22Rv1 (cell line): Measurements from ENCODE around the gene AIFM1.

Experiments
- H3K27ac ChIP-seq: fragments of 450-650 bp; 2 replicates; pipeline ENCODE4 v1.5.1; 2017
- CTCF ChIP-seq: fragments of 450-650 bp; IDR thresholded peaks from 2 replicates; pipeline ENCODE4 v1.5.1; 2017; ENCODE audit warnings: mild to moderate bottlenecking
- ZFX ChIP-seq: fragments of 450-650 bp; IDR thresholded peaks from 2 replicates; pipeline ENCODE4 v1.6.1; 2017; ENCODE audit warnings: antibody characterized with exemption, borderline replicate concordance

AIFM1 gene

GRCh38 chrX:130136496-130136895 lies 29.1 kb downstream of the AIFM1 start:
- no peak for TF ChIP-seq CTCF
- TF ChIP-seq ZFX, result no peak
- H3K27ac ChIP-seq, result no peak overlapping the region

DNA sequence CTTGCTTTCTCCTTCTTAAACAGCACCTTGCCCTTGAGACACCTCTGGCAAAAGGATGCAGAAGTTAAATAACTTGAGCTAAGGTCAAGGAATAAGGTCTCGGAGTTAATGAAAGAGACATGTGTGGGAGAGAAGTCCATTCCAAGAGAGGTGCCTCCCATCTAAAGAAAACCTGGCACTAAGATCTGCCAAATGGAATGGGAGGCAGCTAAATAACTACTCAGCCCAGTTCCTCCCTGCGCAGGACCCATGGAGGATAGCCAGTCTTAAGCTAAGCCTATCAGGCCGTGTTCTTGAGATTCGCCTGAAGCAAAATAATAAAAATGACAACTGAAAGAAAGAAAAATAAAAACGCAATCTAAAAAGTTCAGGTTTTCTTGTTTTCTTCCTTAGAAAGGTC lies 34.7 kb downstream of the AIFM1 start:
- H3K27ac ChIP-seq, result no peak overlapping the region
- no peak for TF ChIP-seq ZFX
- no peak for TF ChIP-seq CTCF

DNA sequence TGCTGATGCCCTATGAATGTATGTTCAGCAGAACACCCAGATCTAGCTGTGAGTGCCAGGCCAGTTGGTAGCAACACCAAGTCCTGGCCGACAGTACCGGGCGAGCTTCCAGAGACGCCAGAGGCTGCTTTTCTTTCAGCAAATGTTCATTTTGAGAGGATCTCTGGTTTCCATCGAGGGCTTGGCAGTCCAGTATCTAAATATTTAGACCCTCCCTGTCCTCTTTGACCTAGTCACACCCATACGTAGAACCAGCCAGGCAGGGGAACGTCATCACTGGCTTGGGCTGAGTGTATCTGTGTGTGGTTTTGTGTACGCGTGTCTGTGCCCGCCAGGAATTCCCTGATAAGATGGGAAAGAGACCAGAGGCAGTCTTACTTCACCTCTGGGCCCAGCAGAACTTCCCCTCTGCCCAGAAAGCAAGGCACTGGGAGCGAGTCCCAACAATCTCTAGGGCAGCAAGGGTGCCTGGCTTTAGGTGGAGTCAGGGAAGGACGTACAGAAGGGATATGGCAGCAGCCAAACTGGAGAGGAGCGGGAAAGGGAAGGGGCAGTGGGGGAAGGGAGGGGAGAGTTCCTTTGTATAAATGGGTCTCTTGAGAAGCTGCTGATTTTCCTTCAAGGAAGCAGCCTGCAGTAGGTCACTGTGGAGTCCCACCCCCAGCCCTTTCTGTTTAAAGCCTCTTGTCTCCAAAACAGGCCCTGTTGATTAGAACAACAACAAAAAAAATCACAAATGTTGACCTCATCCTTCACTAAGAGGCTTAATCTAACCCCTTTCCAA lies 40.4 kb downstream of the AIFM1 start:
- TF ChIP-seq ZFX (no peak), CTCF (no peak)
- H3K27ac ChIP-seq, result no peak overlapping the region

DNA sequence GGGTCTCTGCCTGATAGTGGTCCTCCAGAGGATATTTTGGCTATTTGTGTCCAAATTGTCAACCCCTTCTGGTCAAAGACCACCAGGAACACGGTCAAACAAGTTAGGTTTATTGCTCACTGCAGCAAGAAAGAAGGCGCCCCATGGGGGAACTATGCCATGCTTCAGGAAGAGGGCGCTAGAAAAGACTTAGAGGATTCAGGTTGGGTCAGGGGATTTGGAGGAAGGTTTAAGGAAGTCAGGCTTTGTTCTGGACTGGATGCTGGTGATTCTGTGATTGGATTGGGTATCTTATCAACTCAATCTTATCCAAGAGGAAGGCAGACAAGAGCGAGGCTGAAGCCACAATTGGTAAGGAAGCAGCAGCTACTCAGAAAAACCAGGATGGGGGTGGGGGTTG lies 41.1 kb downstream of the AIFM1 start:
- no peak for TF ChIP-seq CTCF
- no peak for TF ChIP-seq ZFX
- H3K27ac ChIP-seq, result no peak overlapping the region

GRCh38 chrX:130121505-130121800 lies 44.2 kb downstream of the AIFM1 start:
- TF ChIP-seq ZFX, result no peak
- no peak for TF ChIP-seq CTCF
- no peak overlapping the region for H3K27ac ChIP-seq

DNA sequence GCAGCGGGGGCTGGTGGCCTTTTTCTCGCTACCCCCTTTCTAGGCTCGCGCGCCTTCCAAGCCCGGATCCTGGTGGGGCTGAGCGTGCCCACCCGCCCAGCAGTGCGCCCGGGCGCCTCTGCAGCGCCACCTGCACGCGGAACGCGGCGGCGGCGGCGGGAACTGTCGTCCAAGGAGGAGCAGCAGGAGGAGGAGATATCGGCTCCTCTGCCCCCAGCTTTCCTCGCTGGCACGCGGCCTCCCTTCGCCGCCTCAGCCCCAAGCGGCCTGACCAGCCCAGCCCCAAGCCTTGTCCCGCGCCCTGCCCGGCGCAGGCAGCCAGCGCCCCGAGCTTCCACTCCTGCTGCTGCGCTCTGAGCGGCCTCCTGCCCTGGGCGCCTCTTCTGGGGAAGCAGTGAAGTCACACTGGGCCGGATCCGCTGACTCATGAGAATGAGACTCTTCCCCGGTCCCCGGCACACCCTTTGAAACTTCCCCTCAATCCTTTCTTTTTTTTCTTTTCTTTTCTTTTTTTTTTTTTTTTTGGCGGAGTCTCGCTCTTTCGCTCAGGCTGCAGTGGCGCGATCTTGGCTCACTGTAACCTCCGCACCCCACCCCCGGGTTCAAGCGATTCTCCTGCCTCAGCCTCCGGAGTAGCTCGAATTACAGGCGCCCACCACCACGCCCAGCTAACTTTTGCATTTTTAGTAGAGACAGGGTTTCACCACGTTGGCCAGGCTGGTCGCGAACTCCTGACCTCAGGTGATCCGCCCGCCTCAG lies 44.7 kb downstream of the AIFM1 start:
- TF ChIP-seq ZFX (no peak), CTCF (peak; percentile 82)
- H3K27ac ChIP-seq, result no peak overlapping the region

DNA sequence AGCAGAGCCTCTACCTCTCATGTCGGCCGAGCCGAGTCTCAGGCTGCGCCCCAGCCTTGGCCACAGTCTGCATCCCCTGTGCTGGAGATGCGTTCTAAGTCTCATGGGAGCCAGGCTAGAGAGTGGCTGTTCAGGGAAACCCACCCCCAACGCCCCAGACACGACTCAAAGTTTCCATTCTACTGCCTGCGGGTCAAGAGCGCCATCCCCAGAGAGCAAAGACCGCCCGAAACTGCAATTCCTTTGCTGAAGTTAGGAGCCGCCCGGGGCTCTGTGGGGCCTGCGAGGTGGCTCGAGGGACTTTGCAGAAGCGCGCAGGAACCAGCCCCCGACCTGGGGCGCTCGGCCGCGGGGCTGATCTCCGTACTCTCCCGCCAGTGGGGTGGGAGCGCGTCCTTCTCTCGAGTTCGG lies 45.3 kb downstream of the AIFM1 start:
- no peak for TF ChIP-seq CTCF
- no peak for TF ChIP-seq ZFX
- no peak overlapping the region for H3K27ac ChIP-seq
